ENCODE results near the gene ITGB3BP. TPM values are rescaled to one million over a fixed set of nuclear protein-coding genes. Genes with fewer than 3 reads are reported as not detected.
"Not testable (repeated sequence)": the region's sequence is repeated elsewhere in the genome, so short reads cannot be mapped to it uniquely, and the experiment has no call there.

The ITGB3BP gene
- polyA plus RNA-seq, 1 donor = 34.3 TPM

DNA sequence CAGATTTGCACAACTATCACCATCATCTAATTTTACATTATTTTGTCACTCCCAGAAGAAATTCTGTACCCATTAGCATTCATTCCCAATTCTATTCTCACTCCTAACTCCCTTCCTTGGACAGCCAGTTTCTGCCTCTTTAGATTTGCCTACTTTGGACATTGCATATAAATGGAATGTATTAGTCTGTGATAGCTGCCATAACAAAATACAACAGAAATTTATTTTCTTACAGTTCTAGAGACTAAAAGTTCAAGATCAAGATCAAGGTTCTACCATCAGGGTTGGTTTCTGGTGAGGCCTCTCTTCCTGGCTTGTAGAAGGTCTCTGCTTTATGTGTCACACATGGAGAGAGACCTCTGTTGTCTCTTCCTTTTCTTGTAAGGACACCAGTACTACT lies 93.7 kb downstream of the ITGB3BP start:
- no peaks in the 10 kb centered on the region for H3K4me1 ChIP-seq (ENCODE audit: control insufficient read depth, insufficient read depth, low read length)
- H3K9me3 ChIP-seq (ENCODE audit: control insufficient read depth, low read depth, low read length) = no peaks in the 10 kb centered on the region
- no peak overlapping the region for H3K4me3 ChIP-seq (ENCODE audit: low read length)
- peaks cover 5% of the 10 kb centered on the region for H3K36me3 ChIP-seq (ENCODE audit: control insufficient read depth, insufficient read depth, low read length)
- no peaks in the 10 kb centered on the region for H3K27me3 ChIP-seq (ENCODE audit: control insufficient read depth, insufficient read depth, low read length)
- H3K27ac ChIP-seq (ENCODE audit: low read length) = no peak overlapping the region
- DNase-seq = no peak

DNA sequence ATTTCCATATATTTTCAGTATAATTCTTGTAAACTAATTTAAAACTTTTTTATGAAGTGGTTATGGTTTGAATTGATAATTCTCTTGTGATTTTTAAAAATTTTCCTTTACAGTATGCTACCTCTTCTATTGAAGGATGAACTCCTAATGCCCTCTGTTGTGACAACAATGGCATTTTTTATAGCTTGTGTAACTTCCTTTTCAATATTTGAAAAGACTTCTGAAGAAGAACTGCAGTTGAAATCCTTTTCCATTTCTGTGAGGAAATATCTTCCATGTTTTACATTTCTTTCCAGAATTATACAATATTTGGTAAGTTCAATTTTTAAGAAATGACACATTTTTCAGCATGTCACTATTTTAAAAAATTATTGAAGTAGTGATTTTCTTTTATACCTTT lies 94.2 kb downstream of the ITGB3BP start:
- DNase-seq = no peak
- Histone ChIP-seq H3K4me3 (ENCODE audit: low read length) (no peak overlapping the region), H3K27me3 (ENCODE audit: control insufficient read depth, insufficient read depth, low read length) (no peaks in the 10 kb centered on the region), H3K27ac (ENCODE audit: low read length) (no peak overlapping the region), H3K4me1 (ENCODE audit: control insufficient read depth, insufficient read depth, low read length) (no peaks in the 10 kb centered on the region), H3K36me3 (ENCODE audit: control insufficient read depth, insufficient read depth, low read length) (peaks cover 5% of the 10 kb centered on the region), H3K9me3 (ENCODE audit: control insufficient read depth, low read depth, low read length) (no peaks in the 10 kb centered on the region)

DNA sequence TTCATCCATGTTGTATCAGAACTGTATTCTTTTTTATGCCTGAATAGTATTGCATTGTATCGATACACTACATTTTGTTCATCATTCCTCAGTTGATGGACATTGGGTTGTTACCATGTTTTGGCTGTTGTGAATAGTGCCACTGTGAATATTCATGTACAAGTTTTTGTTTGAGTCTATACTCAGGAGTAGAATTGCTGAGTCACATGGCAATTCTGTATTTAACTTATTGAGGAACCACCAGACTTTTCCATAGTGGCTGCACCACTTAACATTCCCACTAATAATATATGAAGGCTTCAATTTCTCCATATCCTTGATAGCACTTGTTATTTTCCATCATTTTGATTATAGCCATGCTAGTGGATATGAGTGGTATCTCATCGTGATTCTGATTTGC lies 99.4 kb downstream of the ITGB3BP start:
- DNase-seq = no peak
- Histone ChIP-seq H3K27me3 (ENCODE audit: control insufficient read depth, insufficient read depth, low read length) (no peaks in the 10 kb centered on the region), H3K4me3 (ENCODE audit: low read length) (no peak overlapping the region), H3K9me3 (ENCODE audit: control insufficient read depth, low read depth, low read length) (no peaks in the 10 kb centered on the region), H3K4me1 (ENCODE audit: control insufficient read depth, insufficient read depth, low read length) (no peaks in the 10 kb centered on the region), H3K36me3 (ENCODE audit: control insufficient read depth, insufficient read depth, low read length) (peaks cover 3% of the 10 kb centered on the region), H3K27ac (ENCODE audit: low read length) (no peak overlapping the region)
- 100% methylated on average over 1 of the region's 2 CpGs for WGBS (ENCODE audit: insufficient coverage, low lambda C conversion rate)

DNA sequence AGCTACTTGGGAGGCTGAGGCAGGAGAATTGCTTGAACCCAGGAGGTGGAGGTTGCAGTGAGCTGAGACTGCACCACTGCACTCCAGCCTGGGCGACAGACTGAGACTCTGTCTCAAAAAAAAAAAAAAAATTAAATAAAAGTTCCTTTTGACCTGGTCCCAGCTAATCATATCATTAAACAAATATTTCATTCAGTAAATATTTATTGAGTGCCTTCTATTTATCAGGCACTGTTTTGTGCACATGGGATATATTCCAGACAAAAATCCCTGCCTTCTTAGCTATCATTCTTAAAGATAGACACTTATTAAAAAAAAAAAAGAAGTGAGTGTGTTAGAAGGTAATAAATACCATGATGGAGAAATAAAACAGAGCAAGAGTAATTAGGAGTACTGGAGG lies 102.3 kb downstream of the ITGB3BP start:
- H3K4me3 ChIP-seq (ENCODE audit: low read length); H3K4me1 ChIP-seq (ENCODE audit: control insufficient read depth, insufficient read depth, low read length); DNase-seq; H3K9me3 ChIP-seq (ENCODE audit: control insufficient read depth, low read depth, low read length); H3K27me3 ChIP-seq (ENCODE audit: control insufficient read depth, insufficient read depth, low read length); H3K36me3 ChIP-seq (ENCODE audit: control insufficient read depth, insufficient read depth, low read length); H3K27ac ChIP-seq (ENCODE audit: low read length): not testable (repeated sequence)
- no CpG with 5 or more reads among the region's 1 CpG for WGBS (ENCODE audit: insufficient coverage, low lambda C conversion rate)

DNA sequence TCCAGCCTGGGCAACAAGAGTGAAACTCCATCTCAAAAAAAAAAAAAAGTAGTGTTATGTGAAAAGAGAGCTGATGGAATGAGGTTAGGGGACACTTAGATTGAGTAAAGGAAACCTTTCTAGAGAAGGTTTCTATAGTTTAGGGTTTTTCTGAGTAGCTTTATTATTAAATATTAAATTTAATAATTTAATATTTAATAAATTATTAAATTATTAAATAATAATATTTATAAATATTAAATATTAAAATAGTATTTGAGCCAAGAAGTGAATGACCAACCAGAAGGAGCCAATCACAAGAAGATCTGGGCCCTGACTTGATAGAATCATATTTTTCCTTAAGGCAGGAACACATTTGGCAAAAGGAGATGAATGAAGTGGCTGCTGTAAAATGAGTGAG lies 104.9 kb downstream of the ITGB3BP start:
- peaks cover 3% of the 10 kb centered on the region for H3K36me3 ChIP-seq (ENCODE audit: control insufficient read depth, insufficient read depth, low read length)
- H3K4me1 ChIP-seq (ENCODE audit: control insufficient read depth, insufficient read depth, low read length) = no peaks in the 10 kb centered on the region
- H3K9me3 ChIP-seq (ENCODE audit: control insufficient read depth, low read depth, low read length) = no peaks in the 10 kb centered on the region
- H3K27me3 ChIP-seq (ENCODE audit: control insufficient read depth, insufficient read depth, low read length) = no peaks in the 10 kb centered on the region
- no peak overlapping the region for H3K27ac ChIP-seq (ENCODE audit: low read length)
- DNase-seq = no peak
- H3K4me3 ChIP-seq (ENCODE audit: low read length) = no peak overlapping the region

DNA sequence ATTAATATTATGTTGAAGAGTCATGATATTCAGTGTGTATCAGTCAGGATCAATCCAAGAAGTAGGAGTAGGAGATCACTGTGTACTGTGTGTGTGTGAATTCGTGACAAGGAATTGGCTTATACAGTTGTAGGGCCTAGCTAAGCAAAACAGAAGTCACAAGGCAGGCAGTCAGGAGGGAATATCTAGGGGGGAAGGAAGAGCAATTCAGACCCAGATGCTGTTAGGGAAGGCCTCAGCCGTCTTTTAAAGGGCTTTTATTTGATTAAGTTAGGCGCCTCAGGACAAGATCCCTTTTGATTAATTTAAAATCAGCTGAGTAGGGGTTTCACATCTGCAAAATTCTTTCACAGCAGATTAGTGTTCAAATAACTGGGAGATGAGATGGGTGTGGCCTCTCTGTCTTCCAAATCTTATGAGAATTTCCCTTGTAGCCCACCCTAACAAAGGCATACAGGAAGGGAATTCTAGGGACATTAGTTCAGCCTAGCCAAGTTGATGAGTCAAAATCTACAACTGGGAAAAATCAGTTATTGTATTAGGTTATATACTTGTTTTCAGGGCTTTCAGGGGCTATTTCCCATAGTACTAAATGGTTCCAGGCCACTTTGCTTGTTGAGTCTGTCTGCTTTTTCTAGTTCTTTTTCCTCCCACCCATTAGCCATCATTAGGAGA lies 108.2 kb downstream of the ITGB3BP start:
- WGBS (ENCODE audit: insufficient coverage, low lambda C conversion rate) = 80% methylated on average over 2 of the region's 3 CpGs
- DNase-seq = no peak
- no peak overlapping the region for H3K27ac ChIP-seq (ENCODE audit: low read length)
- H3K4me3 ChIP-seq (ENCODE audit: low read length) = no peak overlapping the region
- peaks cover 4% of the 10 kb centered on the region for H3K36me3 ChIP-seq (ENCODE audit: control insufficient read depth, insufficient read depth, low read length)
- H3K27me3 ChIP-seq (ENCODE audit: control insufficient read depth, insufficient read depth, low read length) = no peaks in the 10 kb centered on the region
- H3K4me1 ChIP-seq (ENCODE audit: control insufficient read depth, insufficient read depth, low read length) = no peaks in the 10 kb centered on the region
- H3K9me3 ChIP-seq (ENCODE audit: control insufficient read depth, low read depth, low read length) = no peaks in the 10 kb centered on the region

DNA sequence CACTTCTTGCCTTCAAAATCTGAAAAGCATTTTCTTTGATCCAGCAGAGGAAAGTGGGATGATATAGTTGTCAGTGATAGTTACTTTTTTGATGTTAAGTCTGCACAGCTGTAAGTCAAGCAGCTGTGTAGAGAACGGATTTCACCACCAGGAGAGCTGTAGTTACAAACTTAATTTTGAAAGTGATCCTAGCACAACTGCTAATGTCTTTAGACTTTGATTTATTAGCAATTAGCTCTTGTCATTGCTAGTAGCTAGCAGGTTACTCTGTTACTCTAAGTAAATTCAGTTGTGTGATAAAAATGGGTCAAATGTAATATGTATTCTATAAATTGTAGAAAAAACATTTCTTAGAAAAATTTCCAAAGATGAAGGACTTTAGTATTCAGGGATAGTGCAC lies 109.6 kb downstream of the ITGB3BP start:
- H3K36me3 ChIP-seq (ENCODE audit: control insufficient read depth, insufficient read depth, low read length) = peaks cover 4% of the 10 kb centered on the region
- no peaks in the 10 kb centered on the region for H3K9me3 ChIP-seq (ENCODE audit: control insufficient read depth, low read depth, low read length)
- H3K4me3 ChIP-seq (ENCODE audit: low read length) = no peak overlapping the region
- H3K27me3 ChIP-seq (ENCODE audit: control insufficient read depth, insufficient read depth, low read length) = no peaks in the 10 kb centered on the region
- no CpG with 5 or more reads among the region's 1 CpG for WGBS (ENCODE audit: insufficient coverage, low lambda C conversion rate)
- peak; percentile 7 to 22 for DNase-seq
- H3K4me1 ChIP-seq (ENCODE audit: control insufficient read depth, insufficient read depth, low read length) = no peaks in the 10 kb centered on the region
- no peak overlapping the region for H3K27ac ChIP-seq (ENCODE audit: low read length)

DNA sequence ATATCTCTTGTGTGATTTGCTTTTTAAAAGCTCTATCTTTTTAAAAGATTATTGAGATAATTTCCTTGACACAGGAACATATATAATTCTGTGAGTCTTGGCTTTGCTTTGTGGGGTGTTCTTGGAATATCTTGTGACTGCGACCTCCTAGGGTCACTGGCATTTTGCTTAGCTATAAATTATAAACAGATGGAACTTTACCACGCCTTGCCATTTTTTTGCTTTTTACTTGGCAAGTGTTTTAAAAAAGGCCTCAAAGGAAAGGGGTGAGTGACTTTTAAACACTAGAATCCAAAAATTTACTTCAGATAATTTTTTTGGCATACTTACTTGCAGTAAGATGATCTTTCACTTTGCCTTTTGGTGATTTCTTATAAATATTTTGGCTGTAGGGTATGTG lies 112.0 kb downstream of the ITGB3BP start:
- no peak for DNase-seq
- H3K27ac ChIP-seq (ENCODE audit: low read length) = no peak overlapping the region
- H3K9me3 ChIP-seq (ENCODE audit: control insufficient read depth, low read depth, low read length) = no peaks in the 10 kb centered on the region
- peaks cover 4% of the 10 kb centered on the region for H3K36me3 ChIP-seq (ENCODE audit: control insufficient read depth, insufficient read depth, low read length)
- H3K4me3 ChIP-seq (ENCODE audit: low read length) = no peak overlapping the region
- no CpG with 5 or more reads among the region's 2 CpGs for WGBS (ENCODE audit: insufficient coverage, low lambda C conversion rate)
- H3K4me1 ChIP-seq (ENCODE audit: control insufficient read depth, insufficient read depth, low read length) = no peaks in the 10 kb centered on the region
- no peaks in the 10 kb centered on the region for H3K27me3 ChIP-seq (ENCODE audit: control insufficient read depth, insufficient read depth, low read length)

DNA sequence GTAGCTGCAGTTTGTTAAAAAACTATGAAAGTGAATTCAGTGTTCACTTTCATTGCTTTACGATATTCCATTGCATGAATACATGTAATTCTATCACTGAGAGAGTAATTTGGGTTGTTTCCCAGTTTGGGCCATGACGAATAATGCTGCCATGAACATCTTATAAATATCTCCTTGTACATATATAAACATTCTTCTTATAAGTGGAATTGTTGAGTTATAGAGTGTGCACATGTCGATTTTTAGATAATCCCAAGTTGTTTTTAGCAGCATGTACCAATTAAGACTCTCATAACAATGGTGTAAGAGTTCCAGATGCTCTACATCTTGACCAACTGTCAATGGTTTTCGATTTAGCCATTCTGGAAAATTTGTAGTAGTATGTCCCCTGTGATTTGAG lies 114.7 kb downstream of the ITGB3BP start:
- Histone ChIP-seq H3K27ac (ENCODE audit: low read length) (no peak overlapping the region), H3K4me3 (ENCODE audit: low read length) (no peak overlapping the region), H3K9me3 (ENCODE audit: control insufficient read depth, low read depth, low read length) (no peaks in the 10 kb centered on the region), H3K27me3 (ENCODE audit: control insufficient read depth, insufficient read depth, low read length) (no peaks in the 10 kb centered on the region), H3K36me3 (ENCODE audit: control insufficient read depth, insufficient read depth, low read length) (peaks cover 4% of the 10 kb centered on the region), H3K4me1 (ENCODE audit: control insufficient read depth, insufficient read depth, low read length) (no peaks in the 10 kb centered on the region)
- no CpG with 5 or more reads among the region's 4 CpGs for WGBS (ENCODE audit: insufficient coverage, low lambda C conversion rate)
- no peak for DNase-seq

DNA sequence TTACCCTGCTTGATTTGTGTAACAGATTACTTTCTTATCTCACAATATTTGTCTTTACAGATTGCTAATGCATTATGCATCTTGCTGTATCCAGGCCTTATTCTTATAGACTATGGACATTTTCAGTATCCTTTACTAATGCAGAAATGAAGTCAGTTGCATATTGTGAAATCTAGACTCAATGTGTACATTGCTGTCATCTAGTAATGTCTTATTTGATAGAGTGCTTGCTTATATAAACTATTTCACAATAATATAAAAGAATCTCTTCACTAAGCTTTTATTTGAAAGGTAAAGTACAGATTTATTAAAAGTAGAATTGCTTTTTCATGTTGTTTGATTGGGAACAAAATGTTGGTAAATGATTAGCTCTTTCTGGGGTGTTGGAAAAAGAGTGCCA lies 116.0 kb downstream of the ITGB3BP start:
- H3K4me1 ChIP-seq (ENCODE audit: control insufficient read depth, insufficient read depth, low read length) = no peaks in the 10 kb centered on the region
- H3K27me3 ChIP-seq (ENCODE audit: control insufficient read depth, insufficient read depth, low read length) = no peaks in the 10 kb centered on the region
- H3K27ac ChIP-seq (ENCODE audit: low read length) = no peak overlapping the region
- H3K36me3 ChIP-seq (ENCODE audit: control insufficient read depth, insufficient read depth, low read length) = peaks cover 2% of the 10 kb centered on the region
- DNase-seq = no peak
- H3K9me3 ChIP-seq (ENCODE audit: control insufficient read depth, low read depth, low read length) = no peaks in the 10 kb centered on the region
- H3K4me3 ChIP-seq (ENCODE audit: low read length) = no peak overlapping the region

DNA sequence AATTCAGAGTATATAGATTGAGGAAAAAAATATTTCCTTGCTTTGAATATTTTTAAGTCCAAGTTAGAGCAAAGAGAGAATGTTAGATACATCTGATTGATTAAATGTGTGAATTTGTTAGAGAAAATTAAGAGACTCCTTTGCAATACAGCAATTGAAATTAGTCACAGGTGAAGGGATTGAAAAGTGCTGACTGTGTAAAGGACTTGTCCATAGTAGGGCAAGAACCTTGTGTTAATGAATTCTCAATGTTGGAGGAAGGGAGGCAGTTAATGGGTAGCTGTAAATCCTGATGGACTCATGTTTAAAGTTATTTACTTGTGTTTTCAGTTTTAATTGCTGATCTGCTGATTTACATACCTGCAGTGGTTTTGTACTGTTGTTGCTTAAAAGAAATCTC lies 117.0 kb downstream of the ITGB3BP start:
- Histone ChIP-seq H3K4me3 (ENCODE audit: low read length) (no peak overlapping the region), H3K36me3 (ENCODE audit: control insufficient read depth, insufficient read depth, low read length) (peaks cover under 1% of the 10 kb centered on the region), H3K27me3 (ENCODE audit: control insufficient read depth, insufficient read depth, low read length) (no peaks in the 10 kb centered on the region), H3K4me1 (ENCODE audit: control insufficient read depth, insufficient read depth, low read length) (no peaks in the 10 kb centered on the region), H3K9me3 (ENCODE audit: control insufficient read depth, low read depth, low read length) (no peaks in the 10 kb centered on the region), H3K27ac (ENCODE audit: low read length) (no peak overlapping the region)
- DNase-seq = no peak

All from large intestine (tissue), 3 donors.